Adrenal gland (tissue), 5 donors: ENCODE data around the gene AHDC1.
"Not testable (repeated sequence)": the region's sequence is repeated elsewhere in the genome, so short reads cannot be mapped to it uniquely, and the experiment has no call there.

Source experiments
- CTCF ChIP-seq, 6 experiments: fragments of 450-650 bp in 4 of 6; fragments of 200-600 bp in 2 of 6; sonication (generic) in 1 of 6; IDR thresholded peaks; 1 replicate in 5 of 6; 2 replicates in 1 of 6; pipeline versions ENCODE4 v1.5.1 to v1.8.0; 2016 to 2021; ENCODE audit warnings: antibody characterized with exemption in 6 of 6, mild to moderate bottlenecking in 2 of 6, moderate library complexity in 1 of 6
- POLR2A ChIP-seq, 2 donors: fragments of 450-650 bp; IDR thresholded peaks; one replicate each; pipeline ENCODE4 v1.6.1; 2017; ENCODE audit warnings: antibody characterized with exemption in 2 of 2, mild to moderate bottlenecking in 2 of 2, moderate library complexity in 1 of 2
- donor health status: DM: no; HTN: no; CAD: no.

GRCh38 chr1:27538305-27538676 is 65.7 kb downstream of the AHDC1 start:
- TF ChIP-seq CTCF, POLR2A (IDR thresholded peaks at IDR 0.05): not testable (repeated sequence)
